GM19463 (cell line): ENCODE data around the gene FOXN4.

Experiments used
- ATAC-seq: cut with Tn5 transposase; IDR thresholded peaks from one replicate; pipeline ENCODE4 v1.9.1; 2021; ENCODE audit warnings: mild to moderate bottlenecking, moderate library complexity; ENCODE audit not compliant: unreplicated experiment

Gene FOXN4

GRCh38 chr12:109281452-109281851, 27.6 kb downstream of the FOXN4 start:
- no peak for ATAC-seq

- no peak for ATAC-seq
These were observed 29.6 kb downstream of the FOXN4 start for GRCh38 chr12:109279525-109279924.

GRCh38 chr12:109278912-109279311, 30.2 kb downstream of the FOXN4 start:
- ATAC-seq, result no peak

- ATAC-seq, result no peak
These were observed 31.0 kb downstream of the FOXN4 start for GRCh38 chr12:109277899-109278762.

GRCh38 chr12:109277255-109277898, 31.7 kb downstream of the FOXN4 start:
- ATAC-seq, result no peak

- ATAC-seq, result no peak
These were observed 32.9 kb downstream of the FOXN4 start for GRCh38 chr12:109276160-109276559.

GRCh38 chr12:109275173-109275572, 33.9 kb downstream of the FOXN4 start:
- no peak for ATAC-seq

- no peak for ATAC-seq
These were observed 34.7 kb downstream of the FOXN4 start for GRCh38 chr12:109274381-109274780.

- ATAC-seq, result no peak
These were observed 35.7 kb downstream of the FOXN4 start for GRCh38 chr12:109273354-109273753.

- ATAC-seq, result no peak
These were observed 37.7 kb downstream of the FOXN4 start for GRCh38 chr12:109271418-109271817.

- no peak for ATAC-seq
These were observed 38.6 kb downstream of the FOXN4 start for GRCh38 chr12:109270494-109270893.

- ATAC-seq, result no peak
These were observed 39.7 kb downstream of the FOXN4 start for GRCh38 chr12:109269428-109269827.

- ATAC-seq, result no peak
These were observed 40.2 kb downstream of the FOXN4 start for GRCh38 chr12:109268896-109269295.

GRCh38 chr12:109267361-109267760, 41.7 kb downstream of the FOXN4 start:
- ATAC-seq, result no peak

- ATAC-seq, result no peak
These were observed 42.8 kb downstream of the FOXN4 start for GRCh38 chr12:109266106-109266879.

- ATAC-seq, result no peak
These were observed 44.0 kb downstream of the FOXN4 start for GRCh38 chr12:109264943-109265650.

- no peak for ATAC-seq
These were observed 44.8 kb downstream of the FOXN4 start for GRCh38 chr12:109264095-109264942.

GRCh38 chr12:109263439-109263838, 45.6 kb downstream of the FOXN4 start:
- ATAC-seq, result no peak

- ATAC-seq, result no peak
These were observed 47.1 kb downstream of the FOXN4 start for GRCh38 chr12:109261939-109262338.

GRCh38 chr12:109261087-109261486, 48.0 kb downstream of the FOXN4 start:
- no peak for ATAC-seq
